ENCODE measurements around the gene LTB. TPM values are rescaled to one million over a fixed set of nuclear protein-coding genes. Genes with fewer than 3 reads are reported as not detected.

The LTB gene, protein sequence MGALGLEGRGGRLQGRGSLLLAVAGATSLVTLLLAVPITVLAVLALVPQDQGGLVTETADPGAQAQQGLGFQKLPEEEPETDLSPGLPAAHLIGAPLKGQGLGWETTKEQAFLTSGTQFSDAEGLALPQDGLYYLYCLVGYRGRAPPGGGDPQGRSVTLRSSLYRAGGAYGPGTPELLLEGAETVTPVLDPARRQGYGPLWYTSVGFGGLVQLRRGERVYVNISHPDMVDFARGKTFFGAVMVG
- 4.9 and 39.7 TPM in 2 replicates for total RNA-seq

DNA sequence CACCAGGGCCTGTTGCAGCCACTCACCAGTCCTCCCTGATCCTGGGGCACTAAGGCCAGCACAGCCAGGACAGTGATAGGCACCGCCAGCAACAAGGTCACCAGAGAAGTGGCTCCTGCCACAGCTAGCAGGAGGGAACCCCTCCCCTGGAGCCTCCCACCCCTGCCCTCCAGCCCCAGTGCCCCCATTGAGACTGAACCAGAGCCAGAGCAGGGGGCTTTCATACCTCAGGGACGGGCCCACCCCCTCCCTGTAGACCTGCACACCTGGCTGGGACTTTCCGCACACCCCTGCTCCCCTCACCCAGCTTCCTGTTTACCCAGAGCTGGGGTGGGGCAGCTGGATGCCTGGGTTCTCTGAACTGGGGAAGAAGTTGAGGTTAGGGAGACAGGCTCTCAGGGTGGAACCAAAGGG, at the start of gene LTB:
Gene LTB (minus strand): TSS at position 195 of the 414 bp plus-strand sequence. CDS start 7 bp downstream, at position 188.

DNA sequence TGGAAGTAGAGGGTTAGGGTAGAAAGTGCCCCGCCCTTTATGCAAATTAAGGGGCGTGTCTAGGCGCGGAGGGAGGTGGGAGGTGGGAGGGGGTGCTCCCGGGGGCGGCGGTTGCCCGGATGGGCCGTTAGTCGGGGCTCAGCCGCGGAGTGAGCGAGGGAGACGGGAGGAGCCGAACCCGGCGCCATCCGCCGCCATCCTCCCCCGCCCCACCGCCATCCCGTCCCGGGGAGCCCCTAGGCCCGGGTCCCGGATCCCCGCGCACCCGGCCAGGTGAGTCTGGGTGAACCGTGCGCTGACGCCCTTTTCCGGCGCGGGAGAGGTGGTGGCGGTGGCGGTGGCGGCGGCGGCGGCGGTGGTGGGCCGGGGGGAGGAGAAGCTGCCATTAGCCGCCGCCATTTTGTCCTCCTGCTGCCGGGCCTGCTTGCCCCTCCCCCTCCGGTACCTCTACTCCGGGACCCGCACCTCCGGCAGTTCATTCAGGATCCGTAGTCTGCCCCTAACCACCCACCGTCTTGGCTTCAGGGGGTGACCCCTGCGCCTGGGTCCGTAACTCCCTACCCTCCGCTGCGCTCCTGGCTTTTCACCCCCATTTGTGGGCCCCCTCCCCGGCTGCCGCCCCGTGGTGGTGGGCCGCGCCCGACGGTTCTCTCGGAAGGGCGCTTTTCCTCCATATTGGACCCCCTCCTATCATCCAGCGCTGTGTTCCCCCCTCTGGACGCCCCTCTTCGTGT, 38.5 kb upstream of the LTB start, which contains the start of gene PRRC2A:
Gene PRRC2A (plus strand): TSS at position 130 of the 734 bp plus-strand sequence. CDS start 2,075 bp downstream, outside the sequence.

DNA sequence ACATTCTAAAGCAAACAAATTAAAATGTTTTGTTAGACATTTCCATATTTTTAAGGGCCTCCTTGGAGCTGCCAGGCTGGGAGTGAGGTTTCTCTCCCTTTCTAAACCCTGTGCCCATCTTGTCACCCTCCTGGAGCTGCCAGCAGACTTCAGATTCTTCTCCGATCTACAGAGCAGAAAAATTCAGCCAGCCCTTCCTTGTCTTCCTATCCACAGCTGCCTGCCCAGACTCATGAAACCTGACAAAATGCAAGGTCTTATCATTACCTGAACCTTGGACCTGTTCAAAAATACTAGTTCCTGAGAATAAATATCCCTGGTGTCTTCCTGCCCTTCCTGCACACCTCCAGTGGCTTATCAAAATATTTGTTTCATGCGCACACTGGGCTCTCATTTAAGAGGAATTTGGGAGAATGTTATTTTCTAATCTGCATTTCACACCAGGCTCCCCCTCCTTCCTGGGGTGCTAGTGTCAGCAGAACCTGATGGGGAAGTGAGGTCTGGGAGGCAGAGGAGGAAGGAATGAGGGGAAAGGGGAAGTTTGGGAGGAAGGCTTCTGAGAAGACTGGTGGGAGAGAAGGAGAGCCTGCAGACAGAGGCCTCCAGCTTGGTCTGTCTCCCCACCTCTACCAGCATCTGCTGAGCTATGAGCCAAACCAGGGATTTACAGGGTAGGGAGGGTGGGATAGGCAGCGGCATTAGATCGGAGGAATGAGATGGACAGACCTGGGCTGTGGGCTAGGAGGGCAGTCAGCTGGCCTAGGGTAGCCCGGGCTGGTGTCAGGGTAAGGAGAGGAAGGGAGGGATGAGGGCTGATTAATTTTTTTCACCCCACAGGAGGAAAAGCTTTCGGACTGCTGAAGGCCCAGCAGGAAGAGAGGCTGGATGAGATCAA, 32.7 kb upstream of the LTB start, which contains the start of gene AIF1:
Gene AIF1 (plus strand): TSS at position 551 of the 895 bp plus-strand sequence. CDS start 96 bp downstream, at position 647.

DNA sequence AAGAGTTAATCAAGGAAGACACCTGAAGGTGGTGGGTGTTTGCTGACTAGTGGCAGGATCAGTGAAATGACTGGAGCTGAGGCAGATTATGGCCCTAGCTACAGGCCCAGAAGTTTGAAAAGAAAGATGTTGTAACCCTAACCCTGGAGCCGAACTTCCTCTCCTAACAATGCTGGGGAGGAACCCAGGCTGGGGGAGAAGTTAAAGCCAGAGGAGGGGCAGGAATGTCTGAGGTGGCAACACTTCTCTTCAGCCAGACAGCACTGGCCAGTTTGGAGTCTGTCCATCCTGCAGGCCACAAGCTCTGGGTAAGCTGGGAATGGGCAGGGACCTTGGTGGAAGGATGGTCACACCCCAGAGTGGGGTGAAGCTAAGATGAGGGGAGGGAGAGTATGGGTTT, 3.8 kb upstream of the LTB start, which contains the start of gene LST1:
Gene LST1 (plus strand): TSS at position 270 of the 400 bp plus-strand sequence. CDS start 1,023 bp downstream, outside the sequence.

DNA sequence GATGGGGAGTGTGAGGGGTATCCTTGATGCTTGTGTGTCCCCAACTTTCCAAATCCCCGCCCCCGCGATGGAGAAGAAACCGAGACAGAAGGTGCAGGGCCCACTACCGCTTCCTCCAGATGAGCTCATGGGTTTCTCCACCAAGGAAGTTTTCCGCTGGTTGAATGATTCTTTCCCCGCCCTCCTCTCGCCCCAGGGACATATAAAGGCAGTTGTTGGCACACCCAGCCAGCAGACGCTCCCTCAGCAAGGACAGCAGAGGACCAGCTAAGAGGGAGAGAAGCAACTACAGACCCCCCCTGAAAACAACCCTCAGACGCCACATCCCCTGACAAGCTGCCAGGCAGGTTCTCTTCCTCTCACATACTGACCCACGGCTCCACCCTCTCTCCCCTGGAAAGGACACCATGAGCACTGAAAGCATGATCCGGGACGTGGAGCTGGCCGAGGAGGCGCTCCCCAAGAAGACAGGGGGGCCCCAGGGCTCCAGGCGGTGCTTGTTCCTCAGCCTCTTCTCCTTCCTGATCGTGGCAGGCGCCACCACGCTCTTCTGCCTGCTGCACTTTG, 6.8 kb downstream of the LTB start, which contains the start of gene TNF:
Gene TNF (plus strand): TSS at position 231 of the 567 bp plus-strand sequence. CDS start 177 bp downstream, at position 408.

DNA sequence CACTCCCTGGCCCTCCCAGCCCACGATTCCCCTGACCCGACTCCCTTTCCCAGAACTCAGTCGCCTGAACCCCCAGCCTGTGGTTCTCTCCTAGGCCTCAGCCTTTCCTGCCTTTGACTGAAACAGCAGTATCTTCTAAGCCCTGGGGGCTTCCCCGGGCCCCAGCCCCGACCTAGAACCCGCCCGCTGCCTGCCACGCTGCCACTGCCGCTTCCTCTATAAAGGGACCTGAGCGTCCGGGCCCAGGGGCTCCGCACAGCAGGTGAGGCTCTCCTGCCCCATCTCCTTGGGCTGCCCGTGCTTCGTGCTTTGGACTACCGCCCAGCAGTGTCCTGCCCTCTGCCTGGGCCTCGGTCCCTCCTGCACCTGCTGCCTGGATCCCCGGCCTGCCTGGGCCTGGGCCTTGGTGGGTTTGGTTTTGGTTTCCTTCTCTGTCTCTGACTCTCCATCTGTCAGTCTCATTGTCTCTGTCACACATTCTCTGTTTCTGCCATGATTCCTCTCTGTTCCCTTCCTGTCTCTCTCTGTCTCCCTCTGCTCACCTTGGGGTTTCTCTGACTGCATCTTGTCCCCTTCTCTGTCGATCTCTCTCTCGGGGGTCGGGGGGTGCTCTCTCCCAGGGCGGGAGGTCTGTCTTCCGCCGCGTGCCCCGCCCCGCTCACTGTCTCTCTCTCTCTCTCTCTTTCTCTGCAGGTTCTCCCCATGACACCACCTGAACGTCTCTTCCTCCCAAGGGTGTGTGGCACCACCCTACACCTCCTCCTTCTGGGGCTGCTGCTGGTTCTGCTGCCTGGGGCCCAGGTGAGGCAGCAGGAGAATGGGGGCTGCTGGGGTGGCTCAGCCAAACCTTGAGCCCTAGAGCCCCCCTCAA, 9.9 kb downstream of the LTB start, which contains the start of gene LTA:
Gene LTA (plus strand): TSS at position 249 of the 871 bp plus-strand sequence. CDS start 454 bp downstream, at position 703.

DNA sequence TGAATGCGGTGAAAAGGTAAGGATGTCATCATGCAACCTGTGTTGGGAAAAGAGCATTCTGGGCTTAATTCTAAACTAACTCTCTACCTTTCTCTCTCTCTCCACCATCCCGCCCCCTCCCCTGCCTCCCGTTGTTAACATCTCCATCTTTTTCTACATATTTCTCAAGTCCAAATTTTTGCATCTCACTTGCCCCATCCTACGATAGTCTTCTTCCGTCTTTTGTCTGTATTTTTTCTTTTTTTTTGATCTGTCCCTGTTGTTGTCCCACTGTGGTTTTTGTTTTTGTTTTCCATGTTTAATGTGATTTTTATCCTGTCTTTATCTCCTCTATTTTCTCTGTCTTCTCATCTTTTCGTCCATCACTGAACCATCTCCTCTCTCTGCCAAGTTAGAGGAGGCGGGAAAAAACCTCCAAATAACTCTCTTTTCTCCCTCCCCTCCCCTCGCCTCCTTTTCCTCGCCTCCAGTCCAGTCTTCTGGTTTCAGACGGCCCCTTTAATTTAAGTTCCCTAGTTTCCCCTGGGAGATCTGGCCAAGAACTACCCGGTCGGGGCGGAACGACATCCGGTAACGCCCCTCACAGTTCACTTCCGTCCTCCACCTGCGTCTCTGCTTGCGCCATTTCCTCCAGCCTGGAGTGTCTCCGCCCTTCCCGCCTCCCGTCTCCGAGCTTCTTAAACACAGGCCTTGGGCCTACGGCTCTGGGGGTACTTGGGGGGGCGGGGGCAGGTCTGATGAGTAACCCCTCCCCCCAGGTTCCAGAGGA, 35.1 kb downstream of the LTB start, which contains the start of gene NFKBIL1:
Gene NFKBIL1 (plus strand): TSS at position 651 of the 769 bp plus-strand sequence. CDS start 87 bp downstream, at position 738.

DNA sequence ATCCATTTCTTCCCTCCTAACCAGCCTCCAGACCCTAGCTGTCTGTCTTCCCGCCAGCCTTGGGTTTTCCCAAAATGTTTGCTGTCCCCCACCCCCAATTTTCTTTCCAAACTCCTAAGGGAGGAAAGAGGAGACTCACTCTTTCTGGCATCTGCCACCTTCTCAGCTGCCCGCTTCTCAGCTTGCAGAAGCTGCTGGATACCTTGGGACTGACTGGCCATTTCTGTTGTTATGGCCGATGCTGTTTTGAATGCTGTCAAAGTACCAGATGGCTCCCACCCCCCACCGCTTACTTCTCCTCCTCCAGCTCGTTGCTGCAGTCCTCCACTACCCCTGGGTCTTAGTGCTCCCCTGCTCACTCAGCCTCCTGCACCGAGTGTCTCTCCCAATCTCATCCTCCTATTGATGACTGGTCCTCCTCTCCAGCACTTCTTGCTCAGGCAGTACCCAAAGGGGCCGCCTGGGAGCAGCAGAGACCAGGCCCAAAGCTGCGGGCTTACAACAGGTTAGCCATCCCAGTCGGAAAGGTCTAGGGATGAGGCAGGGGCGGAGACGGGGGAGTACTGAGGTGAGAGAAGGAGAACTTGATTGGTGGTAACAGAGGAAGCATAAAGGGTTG, 35.8 kb downstream of the LTB start, which contains the start of gene ATP6V1G2:
Gene ATP6V1G2 (minus strand): TSS at position 270 of the 619 bp plus-strand sequence. CDS start 49 bp downstream, at position 221.

DNA sequence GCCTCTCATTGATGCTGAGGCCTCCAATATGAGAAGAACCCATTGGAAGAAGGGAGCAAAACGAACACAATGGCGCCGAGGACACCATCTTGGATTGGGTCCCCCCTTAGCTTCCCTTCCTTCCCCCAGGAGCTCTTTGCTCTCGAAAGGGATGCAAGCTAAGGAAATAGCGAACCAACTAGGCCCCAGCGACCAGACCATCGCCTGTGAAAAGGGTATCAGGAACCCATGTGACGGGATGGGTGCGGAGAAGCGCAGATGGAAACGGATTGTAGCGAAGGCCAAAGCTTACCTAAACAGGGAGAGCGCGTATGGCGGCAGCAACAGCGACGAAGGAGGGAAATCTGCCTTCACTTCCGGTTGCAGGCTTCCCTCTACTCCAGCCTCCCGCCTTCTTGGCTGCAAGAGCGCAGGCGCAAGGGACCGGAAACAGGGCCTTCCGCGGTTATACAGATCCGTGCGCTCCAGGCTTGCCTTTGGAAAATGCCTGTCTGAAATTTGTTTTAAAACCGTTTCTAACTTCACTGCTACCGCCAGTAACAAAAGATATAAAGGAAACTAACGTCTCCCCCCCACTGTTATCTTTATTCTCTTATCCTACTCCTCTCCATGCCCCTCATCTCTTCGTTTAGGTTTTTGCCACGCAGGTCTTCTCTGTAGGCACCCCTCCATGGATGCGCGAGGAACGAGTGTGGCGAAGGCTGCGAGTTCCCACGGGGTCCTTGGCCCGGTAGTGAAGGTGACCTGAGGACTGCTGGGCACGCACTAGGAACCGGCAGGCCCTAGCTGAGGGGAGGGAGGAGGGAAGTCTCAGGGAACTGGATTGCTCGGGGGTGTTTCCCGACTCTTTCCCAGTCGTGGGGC, 40.3 kb downstream of the LTB start, which contains the start of gene DDX39B:
Gene DDX39B (minus strand): TSS at position 346 of the 864 bp plus-strand sequence. CDS start 1,471 bp downstream, outside the sequence.

Other genes starting within 250 kb of the LTB start
- 1,116 and 1,298 TPM in 2 replicates for gene HLA-B, start 225.2 kb downstream of the LTB start, total RNA-seq
- 34.1 and 56.0 TPM in 2 replicates for gene MICA, start 178.8 kb downstream of the LTB start, total RNA-seq
- gene MICB, start 84.3 kb downstream of the LTB start, total RNA-seq = 13.6 and 25.9 TPM in 2 replicates
- gene MCCD1, start 53.5 kb downstream of the LTB start, total RNA-seq = not detected in 2 replicates
- 309 and 373 TPM in 2 replicates for gene DDX39B, start 40.4 kb downstream of the LTB start, total RNA-seq
- 0.49 and 0.94 TPM in 2 replicates for gene ATP6V1G2, start 35.8 kb downstream of the LTB start, total RNA-seq
- 18.3 and 27.2 TPM in 2 replicates for gene NFKBIL1, start 34.8 kb downstream of the LTB start, total RNA-seq
- not detected in 2 replicates for gene LTA, start 10.1 kb downstream of the LTB start, total RNA-seq
- gene TNF, start 6.9 kb downstream of the LTB start, total RNA-seq = 0.13 TPM in 1 of 2 replicates, not detected in the other
- 0.32 and 0.57 TPM in 2 replicates for gene LST1, start 3.9 kb upstream of the LTB start, total RNA-seq
- gene NCR3, start 10.6 kb upstream of the LTB start, total RNA-seq = not detected in 2 replicates
- not detected in 2 replicates for gene AIF1, start 32.8 kb upstream of the LTB start, total RNA-seq
- gene PRRC2A, start 38.3 kb upstream of the LTB start, total RNA-seq = 21.0 and 56.6 TPM in 2 replicates
- 83.2 and 204 TPM in 2 replicates for gene BAG6, start 70.2 kb upstream of the LTB start, total RNA-seq
- 0.16 and 0.25 TPM in 2 replicates for gene APOM, start 73.5 kb upstream of the LTB start, total RNA-seq
- 18.5 and 21.6 TPM in 2 replicates for gene C6orf47, start 78.4 kb upstream of the LTB start, total RNA-seq
- gene GPANK1, start 82.6 kb upstream of the LTB start, total RNA-seq = 11.8 and 12.3 TPM in 2 replicates
- 77.5 and 79.2 TPM in 2 replicates for gene CSNK2B, start 83.7 kb upstream of the LTB start, total RNA-seq
- 1.1 and 5.3 TPM in 2 replicates for gene LY6G5B, start 87.6 kb upstream of the LTB start, total RNA-seq
- 1.8 and 2.1 TPM in 2 replicates for gene LY6G5C, start 98.6 kb upstream of the LTB start, total RNA-seq
- gene ABHD16A, start 120.9 kb upstream of the LTB start, total RNA-seq = 48.6 and 84.4 TPM in 2 replicates
- not detected in 2 replicates for gene LY6G6F, start 124.4 kb upstream of the LTB start, total RNA-seq
- gene LY6G6D, start 132.9 kb upstream of the LTB start, total RNA-seq = not detected in 2 replicates
- gene LY6G6C, start 139.3 kb upstream of the LTB start, total RNA-seq = not detected in 2 replicates
- gene MPIG6B, start 140.9 kb upstream of the LTB start, total RNA-seq = not detected in 2 replicates
- gene DDAH2, start 146.9 kb upstream of the LTB start, total RNA-seq = 86.0 and 129 TPM in 2 replicates
- gene CLIC1, start 154.1 kb upstream of the LTB start, total RNA-seq = 347 and 730 TPM in 2 replicates
- 4.9 and 5.8 TPM in 2 replicates for gene MSH5, start 157.6 kb upstream of the LTB start, total RNA-seq
- 1.3 and 2.9 TPM in 2 replicates for gene SAPCD1, start 180.2 kb upstream of the LTB start, total RNA-seq
- 0.32 and 0.38 TPM in 2 replicates for gene VWA7, start 194.9 kb upstream of the LTB start, total RNA-seq
- gene VARS1, start 213.3 kb upstream of the LTB start, total RNA-seq = 40.8 and 104 TPM in 2 replicates
- 24.1 and 37.2 TPM in 2 replicates for gene LSM2, start 224.5 kb upstream of the LTB start, total RNA-seq
- gene HSPA1L, start 232.9 kb upstream of the LTB start, total RNA-seq = 0.81 and 1.8 TPM in 2 replicates
- gene HSPA1A, start 233.1 kb upstream of the LTB start, total RNA-seq = 98.4 and 221 TPM in 2 replicates
- gene HSPA1B, start 245.3 kb upstream of the LTB start, total RNA-seq = 64.1 and 91.7 TPM in 2 replicates

Measured in bladder microvascular endothelial cell (primary cell).